Kidney epithelial cell (primary cell): Measurements from ENCODE around the gene SUPT5H. TPM values are rescaled to one million over a fixed set of nuclear protein-coding genes. Genes with fewer than 3 reads are reported as not detected.
A peak's percentile ranks its signal among the peaks of the same experiment; 100 is the strongest.

ENCODE experiments used
- DNase-seq: peaks from one replicate; pipeline ENCODE4 v3.0.0-alpha.2; 2010; ENCODE audit warnings: low read depth
- H3K27me3 ChIP-seq: 2 replicates; pipeline ENCODE4 v1.6.0; 2011; ENCODE audit warnings: low read length; ENCODE audit not compliant: control insufficient read depth, insufficient read depth
- H3K36me3 ChIP-seq: 2 replicates; pipeline ENCODE4 v1.5.1; 2011; ENCODE audit warnings: low read length; ENCODE audit not compliant: control insufficient read depth, insufficient read depth
- H3K4me3 ChIP-seq: 2 replicates; pipeline ENCODE4 v1.5.1; 2011; ENCODE audit warnings: low read depth, mild to moderate bottlenecking, control low read depth, low read length
- total RNA-seq: library from RNA; depleted of rRNA; stranded (reverse); fragments of >200 nt; gene quantifications from 2 replicates; pipeline ENCODE4 v1.2.3, GENCODE V29; 2015
- TF ChIP-seq, protein P1 (sequence below): IDR thresholded peaks from 2 replicates; pipeline ENCODE4 v1.5.1; 2011; ENCODE audit warnings: mild to moderate bottlenecking, moderate library complexity, low read length, control low read depth, inconsistent platforms; ENCODE audit not compliant: insufficient read depth, poor library complexity, severe bottlenecking

The SUPT5H gene
- total RNA-seq, 1 donor from 2014 or later, result 121 TPM

DNA sequence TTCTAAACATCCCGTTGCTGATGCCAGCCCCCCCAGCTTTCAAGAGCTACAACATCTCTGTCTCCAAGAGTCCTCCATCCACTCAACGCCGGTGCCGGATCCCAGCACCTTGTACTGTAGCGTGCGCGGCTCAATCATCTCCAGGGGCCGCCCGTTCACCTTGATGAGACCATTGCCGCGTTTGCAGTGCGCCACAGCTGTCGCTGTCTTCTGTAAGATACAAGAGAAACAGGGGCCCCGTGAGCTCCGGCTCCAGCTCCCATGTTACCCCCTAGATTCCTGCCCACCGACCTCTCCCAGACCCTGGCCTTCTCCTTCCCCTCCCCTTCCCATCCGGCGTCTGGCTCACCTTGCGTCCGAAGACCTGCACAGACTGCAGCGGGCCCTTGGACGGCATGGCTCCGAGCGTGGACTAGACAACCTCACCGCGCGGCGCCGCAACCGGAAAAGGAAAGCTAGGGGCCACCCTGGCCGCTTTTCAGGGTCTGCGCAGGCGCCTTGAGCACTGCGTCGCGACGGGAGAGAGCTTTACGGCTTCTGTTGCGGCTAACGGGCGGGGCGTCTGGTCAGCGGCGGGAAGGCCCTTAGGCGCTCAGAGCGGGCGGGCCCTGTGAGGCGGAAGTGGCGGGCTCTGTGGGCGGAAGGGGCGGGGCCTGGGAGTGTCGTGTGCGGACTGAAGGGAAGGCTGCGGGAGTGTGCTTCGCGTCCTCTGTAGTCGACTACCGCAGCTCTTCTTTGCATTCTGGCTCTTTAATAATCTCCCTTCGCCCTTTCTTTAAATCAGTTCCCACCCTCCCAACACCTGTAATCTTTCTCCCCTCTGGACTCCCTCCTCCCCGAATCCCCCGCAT lies 9.7 kb upstream of the SUPT5H start, which contains the start of gene RPS16:
Gene RPS16 (minus strand): TSS at position 451 of the 851 bp plus-strand sequence. CDS start 54 bp downstream, at position 397.
- Histone ChIP-seq H3K4me3 (peak within 1 kb of the TSS; percentile 74), H3K36me3 (peaks cover 4% of the 10 kb centered on the region), H3K27me3 (no peaks in the 10 kb centered on the region)
- DNase-seq, result peak; percentile 84
- TF ChIP-seq, protein P1, sequence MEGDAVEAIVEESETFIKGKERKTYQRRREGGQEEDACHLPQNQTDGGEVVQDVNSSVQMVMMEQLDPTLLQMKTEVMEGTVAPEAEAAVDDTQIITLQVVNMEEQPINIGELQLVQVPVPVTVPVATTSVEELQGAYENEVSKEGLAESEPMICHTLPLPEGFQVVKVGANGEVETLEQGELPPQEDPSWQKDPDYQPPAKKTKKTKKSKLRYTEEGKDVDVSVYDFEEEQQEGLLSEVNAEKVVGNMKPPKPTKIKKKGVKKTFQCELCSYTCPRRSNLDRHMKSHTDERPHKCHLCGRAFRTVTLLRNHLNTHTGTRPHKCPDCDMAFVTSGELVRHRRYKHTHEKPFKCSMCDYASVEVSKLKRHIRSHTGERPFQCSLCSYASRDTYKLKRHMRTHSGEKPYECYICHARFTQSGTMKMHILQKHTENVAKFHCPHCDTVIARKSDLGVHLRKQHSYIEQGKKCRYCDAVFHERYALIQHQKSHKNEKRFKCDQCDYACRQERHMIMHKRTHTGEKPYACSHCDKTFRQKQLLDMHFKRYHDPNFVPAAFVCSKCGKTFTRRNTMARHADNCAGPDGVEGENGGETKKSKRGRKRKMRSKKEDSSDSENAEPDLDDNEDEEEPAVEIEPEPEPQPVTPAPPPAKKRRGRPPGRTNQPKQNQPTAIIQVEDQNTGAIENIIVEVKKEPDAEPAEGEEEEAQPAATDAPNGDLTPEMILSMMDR, result no peak

DNA sequence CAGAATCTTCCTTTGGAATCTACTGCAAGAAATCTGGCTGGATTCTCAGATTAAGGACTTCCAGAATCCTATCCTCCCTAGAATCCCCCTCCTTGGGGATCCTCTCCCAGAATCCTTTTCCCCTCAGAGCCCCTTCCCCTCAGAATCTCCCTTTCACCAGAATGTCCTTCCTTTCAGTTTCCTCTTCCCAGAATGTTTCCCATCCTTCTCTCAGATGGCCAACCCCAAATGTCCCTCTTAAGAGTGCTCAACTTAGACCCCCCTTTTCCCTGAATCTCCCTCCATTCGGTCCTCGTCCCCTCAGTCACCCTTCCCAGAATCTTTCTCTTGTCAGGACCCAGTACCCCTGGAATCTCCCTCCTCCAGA lies 9.0 kb upstream of the SUPT5H start:
- peak overlapping the region; percentile 57 for H3K4me3 ChIP-seq
- no peak for DNase-seq

DNA sequence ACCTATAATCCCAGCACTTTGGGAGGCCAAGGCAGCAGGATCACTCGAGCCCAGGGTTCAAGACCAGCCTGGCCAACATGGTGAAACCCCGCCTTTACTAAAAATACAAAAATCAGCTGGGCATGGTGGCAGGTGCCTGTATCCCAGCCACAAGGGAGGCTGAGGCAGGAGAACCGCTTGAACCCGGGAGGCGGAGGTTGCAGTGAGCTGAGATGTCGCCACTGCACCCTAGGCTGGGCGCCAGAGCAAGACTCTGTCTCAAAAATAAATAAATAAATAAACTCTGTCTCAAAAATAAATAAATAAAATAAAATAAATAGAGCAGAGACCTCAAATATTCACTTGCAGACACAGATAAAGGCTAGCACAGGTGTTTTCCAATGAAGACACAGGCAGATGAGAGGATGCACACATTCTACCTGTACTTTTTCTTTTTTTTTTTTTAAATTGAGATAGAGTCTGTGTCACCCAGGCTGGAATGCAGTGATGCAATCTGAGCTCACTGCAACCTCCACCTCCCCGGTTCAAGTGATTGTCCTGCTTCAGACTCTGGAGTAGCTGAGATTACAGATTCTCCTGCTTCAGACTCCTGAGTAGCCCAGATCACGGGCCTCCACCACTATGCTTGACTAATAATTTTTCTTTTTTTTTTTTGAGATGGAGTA lies 7.0 kb upstream of the SUPT5H start:
- H3K27me3 ChIP-seq, result no peaks in the 10 kb centered on the region
- no peak overlapping the region for H3K4me3 ChIP-seq
- no peak for DNase-seq
- peaks cover 4% of the 10 kb centered on the region for H3K36me3 ChIP-seq
- TF ChIP-seq, protein P1, result no peak

More for the DNA sequence above, 9.0 kb upstream of the SUPT5H start:
- TF ChIP-seq, protein P1, result no peak
- Histone ChIP-seq H3K36me3 (peaks cover 4% of the 10 kb centered on the region), H3K27me3 (no peaks in the 10 kb centered on the region)

DNA sequence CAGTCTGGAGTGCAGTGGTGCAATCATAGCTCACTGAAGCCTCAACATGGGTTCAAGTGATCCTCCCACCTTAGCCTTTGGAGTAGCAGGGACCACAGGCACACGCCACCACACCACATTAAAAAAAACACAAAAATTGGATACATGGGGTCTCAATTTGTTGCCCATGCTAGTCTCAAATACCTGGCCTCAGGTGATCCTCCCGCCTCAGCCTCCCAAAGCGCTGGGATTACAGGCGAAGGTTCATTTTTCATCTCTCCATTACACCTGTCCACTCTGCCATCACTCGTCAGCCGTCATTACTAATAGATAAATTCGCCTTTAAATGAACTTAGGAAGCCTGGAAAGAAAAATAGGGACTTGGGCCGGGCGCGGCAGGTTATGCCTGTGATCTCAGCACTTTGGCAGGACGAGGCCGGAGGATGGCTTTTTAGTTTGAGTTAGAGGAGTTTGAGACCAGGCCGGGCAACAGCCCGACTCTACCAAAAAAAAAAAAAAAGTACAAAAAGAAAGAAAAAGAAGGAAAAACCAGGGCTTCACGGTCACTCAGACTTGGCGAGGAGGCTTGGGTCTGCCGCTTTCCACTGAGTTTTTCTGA lies 685 bp upstream of the SUPT5H start:
- H3K27me3 ChIP-seq, result no peaks in the 10 kb centered on the region
- DNase-seq, result no peak
- H3K4me3 ChIP-seq, result peak overlapping the region; percentile 99
- no peaks in the 10 kb centered on the region for H3K36me3 ChIP-seq
- TF ChIP-seq, protein P1, result no peak

DNA sequence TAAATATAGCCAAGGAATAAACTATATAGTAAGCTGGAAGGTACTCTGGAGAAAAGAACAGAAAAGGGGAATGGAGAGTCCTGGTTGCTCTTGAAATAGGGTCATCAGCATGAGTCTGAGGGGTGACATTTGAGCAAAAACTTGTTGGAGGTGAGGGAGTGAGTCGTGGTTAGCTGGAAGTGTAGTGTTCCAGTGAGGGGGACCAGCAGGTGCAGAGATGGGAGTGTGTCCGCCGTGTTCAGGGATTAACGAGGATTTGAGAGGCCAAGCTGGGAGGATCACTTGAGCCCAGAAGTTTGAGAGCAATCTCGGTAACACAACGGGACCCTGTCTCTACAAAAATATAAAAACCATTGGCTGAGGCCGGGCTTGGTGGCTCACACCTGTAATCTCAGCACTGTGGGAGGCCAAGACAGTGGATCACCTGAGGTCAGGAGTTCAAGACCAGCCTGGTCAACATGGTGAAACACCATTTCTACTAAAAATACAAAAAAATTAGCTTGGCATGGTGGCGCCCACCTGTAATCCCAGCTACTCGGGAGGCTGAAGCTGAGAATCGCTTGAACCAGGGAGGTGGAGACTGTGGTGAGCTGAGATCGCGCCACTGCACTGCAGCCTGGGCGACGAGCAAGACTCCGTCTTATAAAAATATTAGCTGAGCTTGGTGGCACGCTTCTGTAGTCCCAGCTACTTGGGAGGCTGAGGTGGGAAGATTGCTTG lies 1.1 kb downstream of the SUPT5H start:
- DNase-seq, result no peak
- H3K36me3 ChIP-seq, result no peaks in the 10 kb centered on the region
- peak overlapping the region; percentile 99 for H3K4me3 ChIP-seq
- TF ChIP-seq, protein P1, result no peak
- H3K27me3 ChIP-seq, result no peaks in the 10 kb centered on the region
